Liver (tissue), 9 donors: ENCODE measurements around the gene NLGN1. TPM values are rescaled to one million over a fixed set of nuclear protein-coding genes. Genes with fewer than 3 reads are reported as not detected.

ENCODE experiments used
- DNase-seq: peaks from one replicate; pipeline ENCODE4 v3.0.0-alpha.2; 2017; ENCODE audit warnings: low spot score
- H3K27ac ChIP-seq, 2 donors: one replicate each; pipeline ENCODE4 v1.7.0; 2013; ENCODE audit warnings: inconsistent platforms in 2 of 2, low read length in 2 of 2, control low read depth in 1 of 2, low read depth in 1 of 2, mild to moderate bottlenecking in 1 of 2
- H3K27me3 ChIP-seq, 4 donors: one replicate each; pipeline versions ENCODE4 v1.6.1 to v1.7.0; 2013; ENCODE audit warnings: low read length in 3 of 4, inconsistent platforms in 1 of 4, mild to moderate bottlenecking in 1 of 4, moderate library complexity in 1 of 4; ENCODE audit not compliant: control insufficient read depth in 4 of 4, insufficient read depth in 4 of 4
- H3K36me3 ChIP-seq, 4 donors: one replicate each; pipeline versions ENCODE4 v1.6.1 to v1.7.0; 2013; ENCODE audit warnings: low read length in 3 of 4, mild to moderate bottlenecking in 3 of 4, low read depth in 1 of 4, moderate library complexity in 1 of 4; ENCODE audit not compliant: control insufficient read depth in 4 of 4, insufficient read depth in 3 of 4
- H3K4me1 ChIP-seq, 4 donors: one replicate each; pipeline versions ENCODE4 v1.6.1 to v1.7.0; 2013; ENCODE audit warnings: low read length in 3 of 4, mild to moderate bottlenecking in 3 of 4, moderate library complexity in 1 of 4; ENCODE audit not compliant: control insufficient read depth in 4 of 4, insufficient read depth in 4 of 4
- H3K4me3 ChIP-seq, 3 donors: one replicate each; pipeline versions ENCODE4 v1.6.1 to v1.7.0; 2013; ENCODE audit warnings: low read length in 3 of 3, control low read depth in 1 of 3, low read depth in 1 of 3, mild to moderate bottlenecking in 1 of 3
- H3K9ac ChIP-seq, 2 donors: one replicate each; pipeline ENCODE4 v1.7.0; 2013; ENCODE audit warnings: low read length in 2 of 2, mild to moderate bottlenecking in 2 of 2, moderate library complexity in 2 of 2, control low read depth in 1 of 2, low read depth in 1 of 2
- H3K9me3 ChIP-seq, 4 donors: one replicate each; pipeline versions ENCODE4 v1.6.1 to v1.7.0; 2013; ENCODE audit warnings: low read length in 3 of 4; ENCODE audit not compliant: control insufficient read depth in 4 of 4
- ATF3 ChIP-seq: IDR thresholded peaks from 2 replicates; pipeline ENCODE4 v1.6.1; 2016; ENCODE audit warnings: antibody characterized with exemption
- CTCF ChIP-seq: fragments of 150-350 bp; IDR thresholded peaks from 2 replicates; pipeline ENCODE4 v1.5.1; 2017; ENCODE audit warnings: improper control_type of control experiment, low read depth, low read length; ENCODE audit not compliant: missing input control
- EGR1 ChIP-seq, 2 donors: IDR thresholded peaks; 2 replicates each; pipeline ENCODE4 v1.6.1; 2016 to 2018; ENCODE audit warnings: antibody characterized with exemption in 2 of 2, low read depth in 2 of 2
- FOXA1 ChIP-seq: IDR thresholded peaks from 2 replicates; pipeline ENCODE4 v1.6.1; 2016; ENCODE audit warnings: antibody characterized with exemption
- FOXA2 ChIP-seq: IDR thresholded peaks from 2 replicates; pipeline ENCODE4 v1.6.1; 2016; ENCODE audit warnings: antibody characterized with exemption
- GABPA ChIP-seq, 2 donors: IDR thresholded peaks in 1 of 2; conservative IDR thresholded peaks in 1 of 2; 2 replicates each; pipeline ENCODE4 v1.6.1; 2016; ENCODE audit warnings: antibody characterized with exemption in 2 of 2, mild to moderate bottlenecking in 1 of 2, moderate library complexity in 1 of 2
- HNF4A ChIP-seq, 2 donors: conservative IDR thresholded peaks; 2 replicates each; pipeline ENCODE4 v1.6.1; 2016; ENCODE audit warnings: antibody characterized with exemption in 2 of 2, mild to moderate bottlenecking in 2 of 2
- HNF4G ChIP-seq: IDR thresholded peaks from 2 replicates; pipeline ENCODE4 v1.6.1; 2016; ENCODE audit warnings: antibody characterized with exemption
- JUND ChIP-seq, 2 donors: IDR thresholded peaks; 2 replicates each; pipeline ENCODE4 v1.6.1; 2016; ENCODE audit warnings: antibody characterized with exemption in 2 of 2
- MAX ChIP-seq: IDR thresholded peaks from 2 replicates; pipeline ENCODE4 v1.6.1; 2016; ENCODE audit warnings: antibody characterized with exemption
- NR2F2 ChIP-seq: IDR thresholded peaks from 2 replicates; pipeline ENCODE4 v1.6.1; 2016; ENCODE audit warnings: antibody characterized with exemption
- RAD21 ChIP-seq, 2 donors: IDR thresholded peaks; 2 replicates each; pipeline ENCODE4 v1.6.1; 2016; ENCODE audit warnings: antibody characterized with exemption in 2 of 2, mild to moderate bottlenecking in 2 of 2
- REST ChIP-seq: IDR thresholded peaks from 2 replicates; pipeline ENCODE4 v1.6.1; 2016; ENCODE audit warnings: antibody characterized with exemption, mild to moderate bottlenecking
- RXRA ChIP-seq, 2 donors: IDR thresholded peaks; 2 replicates each; pipeline ENCODE4 v1.6.1; 2017 to 2018; ENCODE audit warnings: antibody characterized with exemption in 2 of 2, mild to moderate bottlenecking in 1 of 2
- SP1 ChIP-seq: IDR thresholded peaks from 2 replicates; pipeline ENCODE4 v1.6.1; 2018; ENCODE audit warnings: antibody characterized with exemption, mild to moderate bottlenecking
- TAF1 ChIP-seq: conservative IDR thresholded peaks from 2 replicates; pipeline ENCODE4 v1.6.1; 2016; ENCODE audit warnings: antibody characterized with exemption, mild to moderate bottlenecking
- YY1 ChIP-seq: IDR thresholded peaks from 2 replicates; pipeline ENCODE4 v1.6.1; 2016; ENCODE audit warnings: antibody characterized with exemption, mild to moderate bottlenecking
- ZBTB33 ChIP-seq: IDR thresholded peaks from 2 replicates; pipeline ENCODE4 v1.6.1; 2016; ENCODE audit warnings: antibody characterized with exemption
- WGBS: extraction: QIAGEN DNeasy Blood & Tissue Kit; methylation state at CpG from one replicate; pipeline ENCODE4 v1.1.7; 2013; 5-methylcytosine and 5-hydroxymethylcytosine counted together
- polyA plus RNA-seq, 2 donors: library from polyadenylated mRNA; stranded (reverse) in 1 of 2; unstranded in 1 of 2; fragments of 200-250 nt in 1 of 2; fragments of >200 nt in 1 of 2; fragmentation: Nextera tagmentation in 1 of 2; extraction: Ambion mirVana in 1 of 2; gene quantifications; one replicate each; pipeline versions ENCODE4 v1.2.1 to v1.2.3, GENCODE V29; 2013 to 2015
- total RNA-seq, 2 donors: library from RNA; depleted of rRNA; stranded (reverse); fragments of >200 nt; gene quantifications; one replicate each; pipeline ENCODE4 v1.2.3, GENCODE V29; 2014
- donor health status: healthy.
- donor health status: healthy.
- donor health status: healthy.
- donor health status: healthy.
- donor health status: healthy.

The NLGN1 gene
- total and polyA plus RNA-seq, 4 donors = 0.02 to 0.67 (median 0.37) TPM; not detected in 1

- Histone ChIP-seq H3K9me3 (no peaks in the 10 kb centered on the region), H3K27ac (no peak overlapping the region), H3K36me3 (no peaks in the 10 kb centered on the region), H3K9ac (no peak overlapping the region), H3K4me1 (no peaks in the 10 kb centered on the region), H3K27me3 (no peaks in the 10 kb centered on the region), H3K4me3 (no peak overlapping the region)
- WGBS = 83% methylated on average over 2 of the region's 2 CpGs
- TF ChIP-seq TAF1 (no peak), RXRA (IDR thresholded peaks at IDR 0.05) (no peak), SP1 (no peak), CTCF (no peak), ZBTB33 (no peak), HNF4A (conservative IDR thresholded peaks at IDR 0.05) (no peak), YY1 (no peak), RAD21 (IDR thresholded peaks at IDR 0.05) (no peak)
- DNase-seq = no peak
Observed at GRCh38 chr3:174192471-174192870, 794.9 kb downstream of the NLGN1 start.

- no peak for TF ChIP-seq CTCF
- TF ChIP-seq NR2F2 = no peak
- TF ChIP-seq RAD21 (IDR thresholded peaks at IDR 0.05) = no peak
- no peak for TF ChIP-seq TAF1
- no peak for TF ChIP-seq FOXA2
- TF ChIP-seq REST = no peak
- no peak for TF ChIP-seq EGR1 (IDR thresholded peaks at IDR 0.05; ENCODE audit: low read depth in 2 of 2)
- TF ChIP-seq GABPA (IDR thresholded peaks at IDR 0.05 in 1 of 2, conservative IDR thresholded peaks at IDR 0.05 in 1 of 2) = no peak
- TF ChIP-seq RXRA (IDR thresholded peaks at IDR 0.05) = no peak
- TF ChIP-seq YY1 = no peak
- no peak for TF ChIP-seq ATF3
- no peak for TF ChIP-seq FOXA1
- TF ChIP-seq HNF4A (conservative IDR thresholded peaks at IDR 0.05) = no peak
- no peak for TF ChIP-seq MAX
- no peak for TF ChIP-seq JUND (IDR thresholded peaks at IDR 0.05)
- TF ChIP-seq SP1 = no peak
- TF ChIP-seq ZBTB33 = no peak
- TF ChIP-seq HNF4G = no peak
- no peak for DNase-seq
Observed at GRCh38 chr3:174193604-174194003, 796.1 kb downstream of the NLGN1 start.

More at GRCh38 chr3:174193604-174194003, 796.1 kb downstream of the NLGN1 start:
- no peak overlapping the region for H3K27ac ChIP-seq
- H3K36me3 ChIP-seq = no peaks in the 10 kb centered on the region
- H3K27me3 ChIP-seq = no peaks in the 10 kb centered on the region
- H3K4me1 ChIP-seq = no peaks in the 10 kb centered on the region
- no peaks in the 10 kb centered on the region for H3K9me3 ChIP-seq
- H3K4me3 ChIP-seq = no peak overlapping the region
- H3K9ac ChIP-seq = no peak overlapping the region
